GM18526 (cell line): ENCODE measurements around the gene ACSF2.

Source experiments
- POLR2A ChIP-seq: IDR thresholded peaks from 3 replicates; pipeline ENCODE4 v1.6.1; 2011; ENCODE audit not compliant: insufficient read length; ENCODE audit errors: extremely low read depth

The ACSF2 gene

GRCh38 chr17:50426814-50427787, 1.1 kb downstream of the ACSF2 start:
- TF ChIP-seq POLR2A, result no peak

- no peak for TF ChIP-seq POLR2A
Observed at GRCh38 chr17:50428831-50429424, 2.9 kb downstream of the ACSF2 start.

- no peak for TF ChIP-seq POLR2A
Observed at GRCh38 chr17:50429793-50430192, 3.8 kb downstream of the ACSF2 start.

- TF ChIP-seq POLR2A, result no peak
Observed at GRCh38 chr17:50430821-50431618, 5.0 kb downstream of the ACSF2 start.

GRCh38 chr17:50432125-50432762, 6.2 kb downstream of the ACSF2 start:
- no peak for TF ChIP-seq POLR2A

GRCh38 chr17:50437409-50437808, 11.4 kb downstream of the ACSF2 start:
- no peak for TF ChIP-seq POLR2A

GRCh38 chr17:50439008-50439407, 13.0 kb downstream of the ACSF2 start:
- no peak for TF ChIP-seq POLR2A

- no peak for TF ChIP-seq POLR2A
Observed at GRCh38 chr17:50440172-50440837, 14.3 kb downstream of the ACSF2 start.

- TF ChIP-seq POLR2A, result no peak
Observed at GRCh38 chr17:50440838-50441829, 15.1 kb downstream of the ACSF2 start.

GRCh38 chr17:50443505-50443974, 17.5 kb downstream of the ACSF2 start:
- TF ChIP-seq POLR2A, result no peak

- no peak for TF ChIP-seq POLR2A
Observed at GRCh38 chr17:50444841-50445715, 19.1 kb downstream of the ACSF2 start.

- no peak for TF ChIP-seq POLR2A
Observed at GRCh38 chr17:50445730-50446325, 19.8 kb downstream of the ACSF2 start.
